G401 (cell line): ENCODE measurements around the gene MOCS1. TPM values are rescaled to one million over a fixed set of nuclear protein-coding genes. Genes with fewer than 3 reads are reported as not detected.

Source experiments
- DNase-seq: peaks from one replicate; pipeline ENCODE4 v3.0.0-alpha.2; 2015; ENCODE audit warnings: low spot score
- in situ Hi-C: cut with HindIII; loops from 2 replicates; pipeline ENCODE4 v1.10.0; 2016; ENCODE audit warnings: low sequenced_read_pairs, mixed read lengths
- total RNA-seq: library from RNA; depleted of rRNA; stranded (reverse); fragments of >200 nt; shearing (Covaris generic); gene quantifications from 2 replicates; pipeline ENCODE4 v1.2.3, GENCODE V29; 2014

MOCS1 gene
- total RNA-seq, 1 experiment from 2014 or later = 12.0 TPM

GRCh38 chr6:39889229-39889628, 45.0 kb downstream of the MOCS1 start:
- in situ Hi-C loops = no loop called here
- DNase-seq = no peak

DNA sequence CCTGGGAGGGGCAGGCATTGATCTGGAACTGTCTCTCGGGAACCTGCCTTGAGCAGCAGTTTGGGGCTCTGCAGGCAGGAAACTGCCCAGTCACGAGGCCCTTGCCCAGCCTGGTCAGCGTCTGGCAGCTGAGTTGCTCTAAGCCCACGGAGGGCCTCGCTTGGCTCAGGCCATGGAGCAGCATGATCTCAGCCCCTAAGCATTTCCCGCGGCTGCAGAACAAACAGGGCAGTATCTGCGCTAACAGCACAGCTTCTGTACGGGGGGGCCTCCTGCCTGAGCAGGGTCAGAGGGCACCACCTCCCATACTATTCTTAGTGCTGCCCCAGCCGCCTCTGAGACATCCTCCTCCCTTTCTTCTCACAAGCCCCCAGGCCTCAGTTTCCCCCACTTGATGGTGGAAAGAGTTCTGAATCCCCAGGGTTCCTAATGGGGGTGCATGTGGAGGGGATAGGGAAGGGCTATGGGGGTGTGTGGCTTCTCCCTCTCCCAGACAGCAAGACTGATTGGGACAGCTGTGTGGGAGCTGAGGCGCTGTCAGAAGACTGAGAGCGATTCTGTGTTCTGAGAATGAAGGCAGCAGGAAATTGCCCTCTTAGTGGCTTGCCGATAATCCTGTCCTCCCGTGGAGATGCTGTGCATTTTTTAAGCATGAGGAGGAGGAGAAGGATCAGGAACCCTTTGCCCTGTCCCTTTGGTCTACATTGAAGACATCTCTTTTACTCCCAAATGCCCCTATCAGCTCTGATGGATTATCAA, 46.4 kb downstream of the MOCS1 start:
- no peak for DNase-seq
- in situ Hi-C loops = no loop called here

GRCh38 chr6:39886871-39887270, 47.4 kb downstream of the MOCS1 start:
- DNase-seq = no peak
- in situ Hi-C loops = no loop called here

- in situ Hi-C loops = no loop called here
- DNase-seq = no peak
These were observed 48.6 kb downstream of the MOCS1 start for GRCh38 chr6:39885691-39886090.

DNA sequence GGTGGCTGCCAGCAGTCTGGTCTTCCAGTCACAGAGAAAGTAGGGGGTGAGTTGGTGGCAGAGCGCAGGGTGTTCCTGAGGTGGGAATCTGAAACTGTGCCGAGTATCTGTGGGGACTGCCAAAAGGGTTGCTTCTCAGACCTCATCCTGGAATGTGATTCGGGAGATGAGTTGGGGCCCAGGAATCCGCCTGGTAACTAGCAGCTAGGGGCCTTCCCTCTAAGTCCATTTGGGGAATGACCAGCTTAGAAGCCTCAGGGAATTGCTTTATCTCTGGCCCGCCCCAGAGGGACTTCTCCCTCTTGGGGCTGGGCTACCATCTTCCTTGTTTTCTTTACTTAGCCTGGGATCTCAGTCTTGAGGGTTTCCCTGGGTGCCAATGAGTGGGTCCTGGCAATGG, 49.6 kb downstream of the MOCS1 start:
- in situ Hi-C loops = no loop called here
- no peak for DNase-seq

- in situ Hi-C loops = no loop called here
- no peak for DNase-seq
These were observed 51.7 kb downstream of the MOCS1 start for GRCh38 chr6:39882531-39882899.

- DNase-seq = no peak
- in situ Hi-C loops = no loop called here
These were observed 52.3 kb downstream of the MOCS1 start for GRCh38 chr6:39881851-39882530.

DNA sequence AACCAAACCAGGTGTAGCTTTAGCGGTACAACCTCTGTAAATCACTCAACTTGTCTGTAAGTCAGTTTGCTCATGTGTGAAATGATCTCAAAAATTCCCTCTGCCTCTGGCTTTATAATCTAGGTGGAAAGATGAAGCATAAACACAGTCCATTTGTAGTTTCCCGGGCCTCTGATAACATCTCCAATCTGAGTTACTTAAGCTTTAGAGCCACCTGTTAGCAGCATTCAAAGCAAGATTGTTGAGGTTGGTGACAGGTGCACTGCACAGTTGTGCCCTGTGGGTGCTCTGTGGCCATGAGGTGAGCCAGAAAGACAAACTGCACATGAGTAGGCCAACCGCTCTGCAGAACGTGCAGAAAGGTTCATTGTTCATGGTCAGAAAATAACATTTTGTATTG, 53.7 kb downstream of the MOCS1 start:
- DNase-seq = no peak
- in situ Hi-C loops = no loop called here

- no peak for DNase-seq
- in situ Hi-C loops = no loop called here
These were observed 54.7 kb downstream of the MOCS1 start for GRCh38 chr6:39879535-39879934.

DNA sequence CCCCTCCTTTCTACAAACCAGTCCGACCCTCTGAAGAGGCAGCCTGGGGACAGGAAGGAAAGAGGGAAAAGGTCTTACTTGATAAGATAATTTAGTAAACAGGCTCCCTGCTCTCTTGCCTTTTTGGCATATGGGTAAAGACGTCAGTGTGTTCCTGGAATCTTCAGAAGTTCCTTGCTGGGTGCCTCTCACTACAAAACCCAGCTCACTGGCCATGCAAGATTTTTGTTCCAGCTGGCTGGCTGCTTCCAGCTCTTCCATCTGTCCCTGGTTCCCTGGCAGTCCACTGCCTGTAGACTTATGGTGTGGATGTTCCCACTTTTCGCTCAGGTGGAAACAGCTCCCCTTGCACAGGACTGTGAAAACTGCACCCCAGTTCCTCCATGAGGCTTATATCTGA, 57.4 kb downstream of the MOCS1 start:
- in situ Hi-C loops = no loop called here
- DNase-seq = peak; percentile 74

- in situ Hi-C loops = no loop called here
- DNase-seq = no peak
These were observed 58.2 kb downstream of the MOCS1 start for GRCh38 chr6:39876111-39876510.

DNA sequence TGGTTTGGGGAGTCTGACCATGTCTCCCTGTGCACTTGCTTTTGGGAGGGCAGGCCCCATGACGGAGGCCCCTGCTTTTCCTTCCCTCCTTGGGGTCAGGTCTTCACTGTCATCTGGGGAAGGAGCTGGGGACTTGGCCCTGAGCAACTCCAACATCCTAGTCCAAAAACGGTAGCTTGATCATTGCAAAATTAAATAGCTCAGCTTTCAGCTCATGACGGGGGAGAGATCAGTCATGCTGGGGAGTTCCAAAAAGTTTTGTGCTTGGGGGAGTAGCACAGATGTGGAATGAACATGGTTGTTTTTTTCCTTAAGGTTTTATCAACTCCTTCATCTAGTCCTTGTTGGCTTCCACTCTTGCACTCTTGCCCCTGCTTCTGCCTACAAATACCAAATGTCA, 60.8 kb downstream of the MOCS1 start:
- DNase-seq = no peak
- in situ Hi-C loops = no loop called here

DNA sequence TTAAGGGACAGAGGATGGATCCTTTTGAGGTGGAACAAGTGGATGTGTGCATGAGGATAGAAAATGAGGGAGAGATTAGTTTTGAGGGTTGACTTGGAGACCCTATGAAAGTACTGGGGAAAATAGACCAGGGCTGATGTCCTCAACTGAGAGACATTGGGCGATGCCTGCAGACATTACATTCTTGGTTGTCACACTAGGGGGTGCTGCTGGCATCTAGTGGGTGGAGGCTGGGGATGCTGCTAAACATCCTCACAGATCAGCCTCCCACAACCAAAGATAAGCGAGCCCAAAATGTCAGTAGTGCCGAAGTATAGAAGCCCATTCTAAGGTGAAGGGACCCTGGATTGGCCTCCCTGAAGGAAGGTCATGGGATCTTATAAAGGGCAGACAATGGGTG, 63.3 kb downstream of the MOCS1 start:
- no peak for DNase-seq
- in situ Hi-C loops = no loop called here

DNA sequence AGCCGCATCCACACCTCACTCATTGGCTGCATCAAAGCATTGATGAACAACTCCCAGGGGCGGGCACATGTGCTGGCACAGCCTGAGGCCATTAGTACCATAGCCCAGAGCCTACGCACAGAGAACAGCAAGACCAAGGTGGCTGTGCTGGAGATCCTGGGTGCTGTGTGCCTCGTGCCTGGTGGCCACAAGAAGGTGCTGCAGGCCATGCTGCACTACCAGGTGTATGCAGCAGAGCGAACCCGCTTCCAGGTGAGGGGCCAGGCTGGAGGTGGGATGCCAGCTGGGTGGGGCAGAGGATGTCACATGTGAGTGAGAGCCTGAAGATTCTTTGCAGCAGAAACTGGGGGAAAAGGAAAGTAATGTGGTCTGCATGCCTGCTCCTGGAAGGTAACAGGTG, 66.7 kb downstream of the MOCS1 start:
- DNase-seq = no peak
- in situ Hi-C loops = no loop called here

GRCh38 chr6:39865011-39865888, 69.0 kb downstream of the MOCS1 start:
- in situ Hi-C loops = no loop called here
- DNase-seq = peak; percentile 21

DNA sequence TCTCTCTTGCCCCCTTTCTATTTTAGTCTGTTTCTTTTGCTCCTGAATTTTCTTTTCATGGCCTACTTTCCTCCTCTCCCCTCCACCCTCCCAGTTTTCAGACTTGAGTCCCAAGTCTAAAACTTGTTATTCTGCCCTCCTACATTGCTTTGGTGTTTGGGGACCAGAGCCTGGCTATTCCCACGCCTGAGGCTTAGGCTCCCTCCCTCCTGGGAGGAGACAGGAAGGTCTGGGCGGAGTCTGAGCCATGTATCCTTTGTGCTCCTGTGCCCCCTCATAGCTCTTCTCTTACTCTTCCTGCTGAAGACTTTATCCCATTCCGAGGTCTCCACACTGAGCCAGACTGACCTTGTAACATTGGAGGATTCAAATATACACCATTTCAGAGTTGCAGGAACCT, 72.6 kb downstream of the MOCS1 start:
- DNase-seq = no peak
- in situ Hi-C loops = no loop called here

GRCh38 chr6:39859025-39859424, 75.2 kb downstream of the MOCS1 start:
- in situ Hi-C loops = no loop called here

DNA sequence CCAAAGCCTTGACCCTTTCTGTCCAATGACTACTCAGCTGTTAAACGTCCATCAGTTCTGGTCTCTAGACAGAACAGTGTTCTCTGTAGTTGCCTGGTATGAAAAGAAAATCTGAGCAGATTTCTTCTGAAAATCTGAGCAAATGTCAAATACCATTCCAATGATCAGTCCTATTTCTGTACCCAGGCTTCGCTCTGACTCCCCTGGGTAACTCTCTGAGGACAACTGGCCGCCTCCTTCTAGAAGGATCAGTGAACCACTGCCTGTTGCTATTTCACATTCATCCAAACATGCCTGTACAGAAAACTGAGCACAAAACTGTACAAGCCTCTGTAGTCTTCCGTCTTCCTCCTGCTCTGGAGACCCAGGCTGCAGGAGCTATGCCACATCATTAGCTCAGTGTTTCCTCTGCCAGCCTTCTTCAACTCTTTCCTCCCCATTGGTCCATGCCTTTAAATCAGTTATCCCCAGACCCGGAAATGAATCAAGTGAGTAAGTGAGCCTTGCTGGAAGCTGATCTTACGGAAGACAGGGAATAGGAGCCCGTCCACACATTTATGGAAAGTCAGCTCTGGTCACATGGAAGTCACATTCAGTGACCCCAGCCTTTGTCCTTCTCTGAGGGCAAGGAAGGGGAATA, 78.8 kb downstream of the MOCS1 start:
- DNase-seq = no peak
- in situ Hi-C loops = no loop called here

More at GRCh38 chr6:39859025-39859424, 75.2 kb downstream of the MOCS1 start:
- DNase-seq = no peak
